Hepatocyte (in vitro differentiated cells): ENCODE measurements around the gene SRPK2. TPM values are rescaled to one million over a fixed set of nuclear protein-coding genes. Genes with fewer than 3 reads are reported as not detected.
"Not testable (repeated sequence)": the region's sequence is repeated elsewhere in the genome, so short reads cannot be mapped to it uniquely, and the experiment has no call there.

Experiments used
- DNase-seq: peaks from one replicate; pipeline ENCODE4 v3.0.0-alpha.2; 2016; ENCODE audit warnings: low spot score
- H2AFZ ChIP-seq: fragments of 200-600 bp; sonication (generic); 2 replicates; pipeline ENCODE4 v1.6.0; 2016; ENCODE audit warnings: antibody characterized with exemption, mild to moderate bottlenecking
- H3K27ac ChIP-seq: fragments of 200-600 bp; sonication (generic); 2 replicates; pipeline ENCODE4 v1.5.1; 2016; ENCODE audit warnings: mild to moderate bottlenecking
- H3K27me3 ChIP-seq: fragments of 200-600 bp; sonication (generic); 2 replicates; pipeline ENCODE4 v1.6.1; 2016
- H3K36me3 ChIP-seq: fragments of 200-600 bp; sonication (generic); replicated peaks from 2 replicates; pipeline ENCODE4 v1.5.1; 2016; ENCODE audit warnings: low read depth; ENCODE audit not compliant: insufficient read depth
- H3K4me1 ChIP-seq: fragments of 200-600 bp; sonication (generic); 2 replicates; pipeline ENCODE4 v1.5.1; 2016; ENCODE audit warnings: mild to moderate bottlenecking, moderate library complexity; ENCODE audit not compliant: insufficient read depth
- H3K4me2 ChIP-seq: fragments of 200-600 bp; sonication (generic); 2 replicates; pipeline ENCODE4 v1.6.0; 2016
- H3K4me3 ChIP-seq: fragments of 200-600 bp; sonication (generic); 2 replicates; pipeline ENCODE4 v1.5.1; 2016; ENCODE audit warnings: mild to moderate bottlenecking
- H3K79me2 ChIP-seq: fragments of 200-600 bp; sonication (generic); 2 replicates; pipeline ENCODE4 v1.6.0; 2017; ENCODE audit warnings: mild to moderate bottlenecking
- H3K9me2 ChIP-seq: fragments of 200-600 bp; sonication (generic); replicated peaks from 2 replicates; pipeline ENCODE4 v1.6.0; 2017; ENCODE audit warnings: mild to moderate bottlenecking; ENCODE audit not compliant: insufficient read depth
- H3K9me3 ChIP-seq: fragments of 200-600 bp; sonication (generic); 2 replicates; pipeline ENCODE4 v1.5.1; 2016; ENCODE audit warnings: low read depth, mild to moderate bottlenecking
- H4K20me1 ChIP-seq: fragments of 200-600 bp; sonication (generic); 2 replicates; pipeline ENCODE4 v1.6.0; 2016; ENCODE audit warnings: mild to moderate bottlenecking; ENCODE audit not compliant: insufficient read depth, poor library complexity, severe bottlenecking
- EZH2 ChIP-seq: fragments of 200-600 bp; sonication (generic); IDR thresholded peaks from 2 replicates; pipeline ENCODE4 v1.6.1; 2016; ENCODE audit warnings: antibody characterized with exemption, mild to moderate bottlenecking, borderline replicate concordance
- EZH2phosphoT487 ChIP-seq: fragments of 200-600 bp; sonication (generic); IDR thresholded peaks from one replicate; pipeline ENCODE4 v1.6.1; 2018; ENCODE audit warnings: antibody characterized with exemption, mild to moderate bottlenecking, low read depth, moderate library complexity; ENCODE audit not compliant: unreplicated experiment, severe bottlenecking
- WGBS: methylation state at CpG from one replicate; pipeline ENCODE4 v1.1.6; 2016; ENCODE audit warnings: low lambda C conversion rate; ENCODE audit errors: missing lambda C conversion rate; 5-methylcytosine and 5-hydroxymethylcytosine counted together
- polyA plus RNA-seq: library from polyadenylated mRNA; unstranded; fragments of >200 nt; fragmentation: Nextera tagmentation; extraction: Ambion mirVana; gene quantifications from 2 replicates; pipeline ENCODE4 v1.2.1, GENCODE V29; 2016
- total RNA-seq: library from RNA; depleted of rRNA; stranded (reverse); fragments of >200 nt; gene quantifications from 2 replicates; pipeline ENCODE4 v1.2.3, GENCODE V29; 2014
- TF ChIP-seq, protein P1 (sequence below): fragments of 200-600 bp; sonication (generic); IDR thresholded peaks from 2 replicates; pipeline ENCODE4 v1.5.1; 2016; ENCODE audit warnings: antibody characterized with exemption, mild to moderate bottlenecking; ENCODE audit not compliant: poor library complexity

SRPK2 gene
- total and polyA plus RNA-seq, 2 experiments from 2014 or later = 41.4 to 46.1 TPM

DNA sequence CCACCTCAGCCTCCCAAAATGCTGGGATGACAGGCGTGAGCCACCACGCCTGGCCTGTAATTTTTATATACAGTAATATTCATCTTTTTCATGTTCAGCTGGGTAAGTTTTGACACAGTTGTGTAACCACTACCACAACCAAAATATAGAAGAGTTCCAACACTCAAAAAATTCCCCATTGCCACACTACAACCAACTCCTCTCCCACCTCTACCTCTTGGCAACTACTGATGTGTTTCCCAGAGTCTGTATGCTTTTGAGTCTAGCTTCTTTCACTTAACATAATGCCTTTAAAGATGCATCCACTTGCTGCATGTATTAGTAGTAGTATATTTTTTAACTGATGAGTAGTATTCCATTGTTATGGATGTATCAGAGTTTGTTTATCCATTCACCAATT, 90.7 kb downstream of the SRPK2 start:
- WGBS = 100% methylated on average over 2 of the region's 2 CpGs
- Histone ChIP-seq H3K4me3 (no peak overlapping the region), H4K20me1 (no peaks in the 10 kb centered on the region), H3K36me3 (no peaks in the 10 kb centered on the region), H3K79me2 (peaks cover 77% of the 10 kb centered on the region), H3K27me3 (no peaks in the 10 kb centered on the region), H3K4me1 (no peaks in the 10 kb centered on the region), H3K4me2 (no peak overlapping the region), H2AFZ (no peak overlapping the region), H3K9me3 (no peaks in the 10 kb centered on the region), H3K27ac (no peak overlapping the region), H3K9me2 (no peaks in the 10 kb centered on the region)
- DNase-seq = no peak
- TF ChIP-seq EZH2phosphoT487 (no peak), EZH2 (no peak)
- TF ChIP-seq, protein P1, sequence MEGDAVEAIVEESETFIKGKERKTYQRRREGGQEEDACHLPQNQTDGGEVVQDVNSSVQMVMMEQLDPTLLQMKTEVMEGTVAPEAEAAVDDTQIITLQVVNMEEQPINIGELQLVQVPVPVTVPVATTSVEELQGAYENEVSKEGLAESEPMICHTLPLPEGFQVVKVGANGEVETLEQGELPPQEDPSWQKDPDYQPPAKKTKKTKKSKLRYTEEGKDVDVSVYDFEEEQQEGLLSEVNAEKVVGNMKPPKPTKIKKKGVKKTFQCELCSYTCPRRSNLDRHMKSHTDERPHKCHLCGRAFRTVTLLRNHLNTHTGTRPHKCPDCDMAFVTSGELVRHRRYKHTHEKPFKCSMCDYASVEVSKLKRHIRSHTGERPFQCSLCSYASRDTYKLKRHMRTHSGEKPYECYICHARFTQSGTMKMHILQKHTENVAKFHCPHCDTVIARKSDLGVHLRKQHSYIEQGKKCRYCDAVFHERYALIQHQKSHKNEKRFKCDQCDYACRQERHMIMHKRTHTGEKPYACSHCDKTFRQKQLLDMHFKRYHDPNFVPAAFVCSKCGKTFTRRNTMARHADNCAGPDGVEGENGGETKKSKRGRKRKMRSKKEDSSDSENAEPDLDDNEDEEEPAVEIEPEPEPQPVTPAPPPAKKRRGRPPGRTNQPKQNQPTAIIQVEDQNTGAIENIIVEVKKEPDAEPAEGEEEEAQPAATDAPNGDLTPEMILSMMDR = no peak

DNA sequence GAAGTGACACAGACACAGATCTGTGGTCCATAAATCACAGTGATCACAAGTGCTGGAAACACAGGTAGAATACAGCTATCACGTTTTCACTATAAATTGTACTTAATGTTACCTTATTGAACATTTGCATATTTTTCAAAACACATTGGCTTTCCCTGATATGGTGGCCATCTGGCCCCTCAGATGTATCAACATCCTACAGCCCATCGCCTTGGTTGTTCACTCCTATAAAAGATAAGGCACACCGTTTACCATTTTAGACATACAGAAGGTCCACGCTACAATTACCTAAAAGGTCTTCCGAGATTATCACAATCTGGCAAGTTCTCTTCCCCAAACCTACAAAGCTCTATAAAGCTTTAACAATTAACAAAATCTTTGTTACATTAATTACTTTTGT, 91.4 kb downstream of the SRPK2 start:
- no peak overlapping the region for H2AFZ ChIP-seq
- TF ChIP-seq EZH2phosphoT487 (no peak), EZH2 (no peak)
- TF ChIP-seq, protein P1 = no peak
- H3K27ac ChIP-seq = no peak overlapping the region
- H3K4me2 ChIP-seq = no peak overlapping the region
- H4K20me1 ChIP-seq = no peaks in the 10 kb centered on the region
- 92% methylated on average over 5 of the region's 5 CpGs for WGBS
- H3K4me3 ChIP-seq = no peak overlapping the region
- peaks cover 76% of the 10 kb centered on the region for H3K79me2 ChIP-seq
- no peaks in the 10 kb centered on the region for H3K9me3 ChIP-seq
- no peaks in the 10 kb centered on the region for H3K27me3 ChIP-seq
- no peak for DNase-seq
- no peaks in the 10 kb centered on the region for H3K36me3 ChIP-seq
- no peaks in the 10 kb centered on the region for H3K4me1 ChIP-seq
- H3K9me2 ChIP-seq = no peaks in the 10 kb centered on the region

DNA sequence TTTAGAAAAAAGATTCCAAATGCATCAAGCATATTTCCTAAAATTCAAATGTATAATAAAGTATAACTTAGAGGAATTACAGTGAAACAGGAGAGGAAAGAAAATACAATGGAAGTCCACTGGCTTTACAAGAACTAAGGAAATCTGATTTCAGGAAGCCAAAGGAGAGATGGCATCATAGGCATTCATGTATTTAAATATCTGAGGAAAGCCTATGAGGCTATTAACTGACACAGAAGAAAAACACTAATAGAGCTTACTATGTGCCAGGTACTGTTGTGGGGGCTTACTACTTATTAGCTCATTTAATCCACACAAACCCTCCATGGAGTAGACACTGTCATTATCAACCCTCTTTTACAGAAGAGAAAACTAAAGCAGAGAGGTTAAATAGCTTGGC, 92.2 kb downstream of the SRPK2 start:
- Histone ChIP-seq H3K36me3 (no peaks in the 10 kb centered on the region), H3K9me3 (no peaks in the 10 kb centered on the region), H2AFZ (no peak overlapping the region), H3K79me2 (peaks cover 75% of the 10 kb centered on the region), H3K4me2 (no peak overlapping the region), H4K20me1 (no peaks in the 10 kb centered on the region), H3K4me3 (no peak overlapping the region), H3K27ac (no peak overlapping the region), H3K9me2 (no peaks in the 10 kb centered on the region), H3K27me3 (no peaks in the 10 kb centered on the region), H3K4me1 (no peaks in the 10 kb centered on the region)
- no peak for DNase-seq
- TF ChIP-seq EZH2phosphoT487 (no peak), EZH2 (no peak)
- TF ChIP-seq, protein P1 = no peak

DNA sequence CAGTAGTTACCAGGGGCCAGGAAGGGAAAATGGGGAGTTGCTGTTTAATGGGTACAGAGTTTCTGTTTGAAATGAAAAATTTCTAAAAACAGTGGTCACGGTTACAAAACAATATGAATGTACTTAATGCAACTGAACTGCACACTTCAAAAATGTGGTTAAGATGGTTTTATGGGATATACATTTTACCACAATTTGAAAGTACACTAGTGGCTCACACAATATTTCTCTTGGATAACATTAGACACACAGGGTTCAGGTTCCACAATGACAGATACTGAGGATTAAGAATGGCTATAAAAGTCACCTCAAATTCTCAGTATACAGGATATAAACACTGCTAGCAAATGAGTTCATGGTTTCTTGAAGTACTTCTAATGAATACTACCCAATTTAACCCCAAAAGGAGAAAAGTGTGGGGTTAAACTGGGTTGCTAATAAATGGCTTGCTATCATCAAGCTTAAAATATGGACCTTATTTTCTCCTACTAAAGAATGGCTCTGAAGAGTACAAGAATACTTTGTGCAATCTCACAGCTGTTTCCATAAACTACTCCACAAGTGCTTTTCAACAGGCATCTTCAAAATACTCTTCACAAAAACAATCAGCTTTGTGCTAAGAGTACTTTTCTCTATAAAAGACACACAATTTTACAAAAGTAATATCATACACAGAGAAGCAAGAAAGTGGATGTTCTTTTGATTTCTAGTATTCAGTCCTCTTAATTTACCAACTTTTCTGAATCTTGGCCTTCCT, 92.9 kb downstream of the SRPK2 start:
- Histone ChIP-seq H3K27ac (no peak overlapping the region), H3K4me1 (no peaks in the 10 kb centered on the region), H2AFZ (no peak overlapping the region), H3K79me2 (peaks cover 77% of the 10 kb centered on the region), H3K36me3 (no peaks in the 10 kb centered on the region), H4K20me1 (no peaks in the 10 kb centered on the region), H3K4me2 (no peak overlapping the region), H3K9me2 (no peaks in the 10 kb centered on the region), H3K27me3 (no peaks in the 10 kb centered on the region), H3K9me3 (no peaks in the 10 kb centered on the region), H3K4me3 (no peak overlapping the region)
- 100% methylated on average over 1 of the region's 1 CpG for WGBS
- DNase-seq = no peak
- TF ChIP-seq, protein P1 = no peak
- TF ChIP-seq EZH2 (no peak), EZH2phosphoT487 (no peak)

DNA sequence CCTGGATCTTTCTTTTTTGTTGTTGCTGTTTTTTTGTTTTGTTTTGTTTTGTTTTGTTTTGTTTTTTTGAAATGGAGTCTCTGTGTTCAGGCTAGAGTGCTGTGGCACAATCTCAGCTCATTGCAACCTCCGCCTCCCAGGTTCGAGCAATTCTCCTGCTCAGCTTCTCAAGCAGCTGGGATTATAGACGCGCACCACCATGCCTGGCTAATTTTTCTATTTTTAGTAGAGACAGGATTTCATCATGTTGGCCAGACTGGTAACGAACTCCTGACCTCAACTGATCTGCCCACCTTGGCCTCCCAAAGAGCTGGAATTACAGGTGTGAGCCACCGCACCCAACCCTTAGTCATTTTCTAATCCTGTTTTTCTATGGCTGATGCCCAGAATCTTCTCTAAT, 94.2 kb downstream of the SRPK2 start:
- DNase-seq, H4K20me1 ChIP-seq, H2AFZ ChIP-seq, H3K27me3 ChIP-seq, H3K4me1 ChIP-seq, H3K9me2 ChIP-seq, H3K4me2 ChIP-seq, H3K27ac ChIP-seq, H3K9me3 ChIP-seq, H3K4me3 ChIP-seq, H3K36me3 ChIP-seq: not testable (repeated sequence)
- WGBS = 92% methylated on average over 6 of the region's 6 CpGs
- H3K79me2 ChIP-seq = peaks cover 75% of the 10 kb centered on the region
